CD4-positive, alpha-beta T cell (primary cell): ENCODE measurements around the gene ANKRD33B. TPM values are rescaled to one million over a fixed set of nuclear protein-coding genes. Genes with fewer than 3 reads are reported as not detected.

ENCODE experiments used
- ATAC-seq: fragments of 200-7000 bp; cut with Tn5 transposase; one replicate; pipeline ENCODE4 v1.10.0; 2022; ENCODE audit warnings: mild to moderate bottlenecking; ENCODE audit not compliant: poor library complexity
- CTCF ChIA-PET: fragments of 350-600 bp; sonication (Branson Sonifier 250); formaldehyde crosslinking; loops from one replicate; lab custom pipeline; 2021; ENCODE audit warnings: antibody characterized with exemption, inconsistent platforms; lab: Charles Lee
- POLR2A ChIA-PET: fragments of 350-600 bp; sonication (Branson Sonifier 250); formaldehyde crosslinking; loops from one replicate; lab custom pipeline; 2021; ENCODE audit warnings: antibody characterized with exemption, inconsistent platforms; lab: Charles Lee
- DNase-seq, 14 experiments: peaks; one replicate each; pipeline ENCODE4 v3.0.0-alpha.2; 2013 to 2020; ENCODE audit warnings: mixed read lengths in 2 of 14
- H3K27ac ChIP-seq, 2 donors: one replicate each; pipeline versions ENCODE4 v1.5.1 to v1.7.0; 2013; ENCODE audit warnings: low read length in 2 of 2, low read depth in 1 of 2, mild to moderate bottlenecking in 1 of 2
- H3K27me3 ChIP-seq, 2 experiments: 1 replicate in 1 of 2; 2 replicates in 1 of 2; pipeline versions ENCODE4 v1.6.1 to v1.7.0; 2013; ENCODE audit warnings: low read length in 2 of 2, control low read depth in 1 of 2, mild to moderate bottlenecking in 1 of 2, moderate library complexity in 1 of 2; ENCODE audit not compliant: insufficient read depth in 2 of 2, control insufficient read depth in 1 of 2
- H3K36me3 ChIP-seq: one replicate; pipeline ENCODE4 v1.6.1; 2013; ENCODE audit warnings: low read length, control low read depth; ENCODE audit not compliant: insufficient read depth
- H3K4me1 ChIP-seq: one replicate; pipeline ENCODE4 v1.6.1; 2013; ENCODE audit warnings: low read length, control low read depth; ENCODE audit not compliant: insufficient read depth
- H3K4me3 ChIP-seq: one replicate; pipeline ENCODE4 v1.5.1; 2013; ENCODE audit warnings: mild to moderate bottlenecking, low read length, moderate library complexity
- H3K9me3 ChIP-seq, 2 experiments: 1 replicate in 1 of 2; 2 replicates in 1 of 2; pipeline versions ENCODE4 v1.6.1 to v1.7.0; 2013; ENCODE audit warnings: low read length in 2 of 2, mild to moderate bottlenecking in 2 of 2, control low read depth in 1 of 2, moderate library complexity in 1 of 2; ENCODE audit not compliant: control insufficient read depth in 1 of 2, insufficient read depth in 1 of 2
- H3K27ac Mint-ChIP-seq: one replicate; pipeline ENCODE4 v1.8.0; 2020; ENCODE audit warnings: mixed read lengths
- H3K27me3 Mint-ChIP-seq: one replicate; pipeline ENCODE4 v1.8.0; 2021; ENCODE audit warnings: mixed read lengths
- H3K36me3 Mint-ChIP-seq: one replicate; pipeline ENCODE4 v1.8.0; 2021; ENCODE audit warnings: low read depth, mixed read lengths
- H3K4me1 Mint-ChIP-seq: one replicate; pipeline ENCODE4 v1.8.0; 2021; ENCODE audit warnings: low read depth, mixed read lengths
- H3K4me3 Mint-ChIP-seq: one replicate; pipeline ENCODE4 v1.8.0; 2020; ENCODE audit warnings: mild to moderate bottlenecking, mixed read lengths
- H3K9me3 Mint-ChIP-seq: one replicate; pipeline ENCODE4 v1.8.0; 2020; ENCODE audit warnings: mixed read lengths
- intact Hi-C, 2 experiments: fragments of 100-400 bp; cut with DNase I in 1 of 2; cut with micrococcal nuclease in 1 of 2; formaldehyde crosslinking; loops; one replicate each; pipeline versions ENCODE4 v1.15.1 to v1.9.0; 2023 to 2025; cut with DNase I, micrococcal nuclease
- total RNA-seq, 174 experiments: library from RNA in 2 of 174; stranded (reverse) in 2 of 174; gene quantifications; one replicate each; pipeline ENCODE4 v1.2.3 and lab custom pipeline; 2021 to 2026
- TF ChIP-seq, protein P1 (sequence below): fragments of 200-600 bp; IDR thresholded peaks from one replicate; pipeline ENCODE4 v1.8.0; 2022; ENCODE audit warnings: antibody characterized with exemption, mild to moderate bottlenecking

Gene ANKRD33B
- total RNA-seq, 2 experiments from 2014 or later = 0.99 to 1.3 TPM

DNA sequence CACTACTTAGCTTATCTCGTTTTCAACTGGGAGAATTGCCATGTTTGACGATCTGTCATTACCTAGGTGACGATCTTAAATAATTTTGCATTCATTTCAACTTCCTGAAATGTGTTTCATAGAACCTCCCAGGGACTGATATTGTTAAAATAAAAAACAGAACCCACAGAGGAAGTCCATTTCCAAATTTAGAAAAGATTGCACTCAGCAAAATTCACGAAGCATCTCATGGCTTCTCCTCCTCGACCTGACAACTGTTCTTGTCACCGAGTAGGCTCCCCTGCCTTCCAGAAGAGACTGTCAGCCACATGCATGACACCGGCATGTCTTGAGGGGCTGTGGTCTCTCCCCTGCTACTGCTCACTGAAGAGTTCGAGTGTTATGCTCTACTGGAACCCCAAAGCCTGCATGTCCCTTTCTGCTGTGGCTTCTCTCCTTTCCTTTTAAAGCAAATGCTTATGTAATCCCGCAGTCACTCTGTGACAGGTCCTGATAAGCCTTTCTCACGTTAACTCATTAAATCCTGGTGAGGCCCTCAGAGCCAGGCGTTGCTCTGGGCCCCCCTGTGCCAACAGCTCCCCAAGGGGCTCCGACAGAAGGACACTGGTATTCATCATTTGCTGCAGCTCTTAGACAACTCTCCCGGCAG, 26.8 kb upstream of the ANKRD33B start:
- Histone ChIP-seq H3K4me1 (peaks cover 24% of the 10 kb centered on the region), H3K27ac (no peak overlapping the region), H3K27me3 (peaks cover 3 to 13% of the 10 kb centered on the region in 2 experiments), H3K9me3 (peaks cover 0 to 6% of the 10 kb centered on the region in 2 experiments), H3K36me3 (no peaks in the 10 kb centered on the region), H3K4me3 (peak overlapping the region; percentile 25)
- TF ChIP-seq, protein P1, sequence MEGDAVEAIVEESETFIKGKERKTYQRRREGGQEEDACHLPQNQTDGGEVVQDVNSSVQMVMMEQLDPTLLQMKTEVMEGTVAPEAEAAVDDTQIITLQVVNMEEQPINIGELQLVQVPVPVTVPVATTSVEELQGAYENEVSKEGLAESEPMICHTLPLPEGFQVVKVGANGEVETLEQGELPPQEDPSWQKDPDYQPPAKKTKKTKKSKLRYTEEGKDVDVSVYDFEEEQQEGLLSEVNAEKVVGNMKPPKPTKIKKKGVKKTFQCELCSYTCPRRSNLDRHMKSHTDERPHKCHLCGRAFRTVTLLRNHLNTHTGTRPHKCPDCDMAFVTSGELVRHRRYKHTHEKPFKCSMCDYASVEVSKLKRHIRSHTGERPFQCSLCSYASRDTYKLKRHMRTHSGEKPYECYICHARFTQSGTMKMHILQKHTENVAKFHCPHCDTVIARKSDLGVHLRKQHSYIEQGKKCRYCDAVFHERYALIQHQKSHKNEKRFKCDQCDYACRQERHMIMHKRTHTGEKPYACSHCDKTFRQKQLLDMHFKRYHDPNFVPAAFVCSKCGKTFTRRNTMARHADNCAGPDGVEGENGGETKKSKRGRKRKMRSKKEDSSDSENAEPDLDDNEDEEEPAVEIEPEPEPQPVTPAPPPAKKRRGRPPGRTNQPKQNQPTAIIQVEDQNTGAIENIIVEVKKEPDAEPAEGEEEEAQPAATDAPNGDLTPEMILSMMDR = no peak
- ATAC-seq = no peak
- DNase-seq = peak in 1 of 14 experiments; percentile 15
- no peaks in the 10 kb centered on the region for H3K36me3 Mint-ChIP-seq
- intact Hi-C loops = no loop called here
- ChIA-PET CTCF (no interaction called here), POLR2A (no interaction called here)
- H3K9me3 Mint-ChIP-seq = no peaks in the 10 kb centered on the region
- peaks cover 24% of the 10 kb centered on the region for H3K27me3 Mint-ChIP-seq
- H3K4me1 Mint-ChIP-seq = peaks cover 13% of the 10 kb centered on the region
- H3K4me3 Mint-ChIP-seq = peak overlapping the region; percentile 59
- H3K27ac Mint-ChIP-seq = no peak overlapping the region

DNA sequence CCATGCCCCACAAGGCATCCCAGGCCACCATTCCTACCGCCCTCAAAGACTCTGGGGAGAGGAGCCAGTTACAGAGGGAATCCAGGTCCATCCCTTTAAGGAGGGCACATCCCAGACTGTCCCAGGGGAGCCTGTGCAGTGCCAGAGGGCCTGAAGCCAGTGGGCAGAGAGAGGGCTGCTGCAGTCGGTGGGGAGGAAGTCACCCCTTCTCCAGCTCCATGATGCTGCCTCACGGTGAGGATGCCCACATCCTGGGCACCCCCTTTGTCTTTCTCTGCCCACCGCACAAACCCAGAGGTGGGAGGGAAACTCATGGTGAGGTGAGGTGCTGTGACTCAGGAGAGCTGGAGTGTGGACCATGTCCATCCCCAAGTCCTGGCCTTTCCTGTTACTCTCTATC, 26.2 kb upstream of the ANKRD33B start:
- intact Hi-C loops = no loop called here
- DNase-seq (peak in 1 of 14 experiments; percentile 6), ATAC-seq (no peak)
- no peaks in the 10 kb centered on the region for H3K36me3 Mint-ChIP-seq
- CTCF ChIA-PET = no interaction called here
- Histone ChIP-seq H3K36me3 (no peaks in the 10 kb centered on the region), H3K4me3 (no peak overlapping the region), H3K27me3 (peaks cover 3 to 12% of the 10 kb centered on the region in 2 experiments), H3K27ac (no peak overlapping the region), H3K4me1 (peaks cover 24% of the 10 kb centered on the region), H3K9me3 (peaks cover 0 to 6% of the 10 kb centered on the region in 2 experiments)
- TF ChIP-seq, protein P1 = no peak
- peaks cover 27% of the 10 kb centered on the region for H3K27me3 Mint-ChIP-seq
- POLR2A ChIA-PET = no interaction called here
- H3K27ac Mint-ChIP-seq = no peak overlapping the region
- H3K9me3 Mint-ChIP-seq = no peaks in the 10 kb centered on the region
- H3K4me1 Mint-ChIP-seq = peaks cover 13% of the 10 kb centered on the region
- peak overlapping the region; percentile 59 for H3K4me3 Mint-ChIP-seq

DNA sequence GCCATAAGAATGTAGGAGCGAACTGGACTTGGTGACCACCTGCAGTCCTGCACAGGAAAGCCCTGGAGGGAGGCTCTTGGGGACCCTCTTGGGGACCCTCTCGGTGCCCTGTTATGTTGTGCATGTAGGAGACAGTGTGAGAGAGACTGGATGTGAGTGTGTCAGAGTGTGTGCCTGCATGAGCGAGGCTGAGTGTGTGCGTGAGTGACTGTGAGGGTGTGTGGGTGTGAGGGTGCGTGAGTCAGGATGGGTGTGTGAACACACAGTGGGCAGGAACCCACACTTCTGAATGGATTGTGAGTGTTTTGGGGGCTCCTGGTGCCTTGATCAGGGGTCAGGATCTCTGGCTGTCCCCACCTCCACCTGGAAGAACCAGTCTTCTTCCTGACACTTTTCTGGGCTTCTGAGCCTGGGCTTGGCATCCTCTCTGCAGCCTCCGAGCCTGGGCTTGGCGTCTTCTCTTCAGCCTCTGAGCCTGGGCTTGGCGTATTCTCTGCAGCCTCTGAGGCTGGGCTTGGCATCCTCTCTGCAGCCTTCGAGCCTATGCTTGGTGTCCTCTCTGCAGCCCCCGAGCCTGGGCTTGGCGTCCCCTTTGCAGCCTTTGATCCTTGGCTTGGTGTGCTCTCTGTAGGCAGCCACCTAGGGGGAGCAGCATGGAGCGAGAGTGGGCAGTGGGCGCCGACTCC, 25.6 kb upstream of the ANKRD33B start:
- CTCF ChIA-PET = no interaction called here

More for the DNA sequence above, 25.6 kb upstream of the ANKRD33B start:
- Mint-ChIP-seq H3K27me3 (peaks cover 24% of the 10 kb centered on the region), H3K4me3 (no peak overlapping the region), H3K27ac (no peak overlapping the region), H3K9me3 (no peaks in the 10 kb centered on the region), H3K4me1 (peaks cover 13% of the 10 kb centered on the region), H3K36me3 (no peaks in the 10 kb centered on the region)
- POLR2A ChIA-PET = no interaction called here
- peaks cover 20% of the 10 kb centered on the region for H3K4me1 ChIP-seq
- no peak overlapping the region for H3K27ac ChIP-seq
- ATAC-seq = no peak
- no peaks in the 10 kb centered on the region for H3K36me3 ChIP-seq
- peaks cover 0 to 6% of the 10 kb centered on the region in 2 experiments for H3K9me3 ChIP-seq
- no peak for DNase-seq
- no peak overlapping the region for H3K4me3 ChIP-seq
- TF ChIP-seq, protein P1 = no peak
- intact Hi-C loops = no loop called here
- H3K27me3 ChIP-seq = peaks cover 6 to 7% of the 10 kb centered on the region in 2 experiments
